SK-N-SH (cell line): ENCODE measurements around the gene ADAP1. TPM values are rescaled to one million over a fixed set of nuclear protein-coding genes. Genes with fewer than 3 reads are reported as not detected.
A peak's percentile ranks its signal among the peaks of the same experiment; 100 is the strongest.

Experiments
- CTCF ChIA-PET: fragments of 300-600, 350-600 bp; formaldehyde crosslinking; extraction: SDS; loops from one replicate; lab custom pipeline; 2021; lab: Yijun Ruan, JAX
- POLR2A ChIA-PET: fragments of 350-600 bp; sonication (Branson Sonifier 250); formaldehyde crosslinking; extraction: SDS; loops from one replicate; lab custom pipeline; 2020; ENCODE audit warnings: antibody characterized with exemption, inconsistent platforms; lab: Yijun Ruan, JAX
- DNase-seq: peaks from one replicate; pipeline ENCODE4 v3.0.0; 2012
- H2AFZ ChIP-seq: fragments of 200-600 bp; sonication (generic); 2 replicates; pipeline ENCODE4 v1.8.1; 2016; ENCODE audit warnings: antibody characterized with exemption, mild to moderate bottlenecking, low read depth
- H3F3A ChIP-seq: fragments of 200-600 bp; sonication (generic); replicated peaks from 2 replicates; pipeline ENCODE3; 2016; ENCODE audit warnings: antibody characterized with exemption, mild to moderate bottlenecking; ENCODE audit not compliant: insufficient read depth
- H3K27ac ChIP-seq, 2 experiments: fragments of 200-500 bp in 1 of 2; fragments of 200-600 bp in 1 of 2; sonication (Bioruptor generic) in 1 of 2; sonication (generic), shearing (Covaris generic) in 1 of 2; 2 replicates each; pipeline versions ENCODE4 v1.5.1 to v1.6.1; 2014 to 2016; ENCODE audit warnings: low read depth in 2 of 2, inconsistent platforms in 1 of 2, low read length in 1 of 2, mild to moderate bottlenecking in 1 of 2, mixed read lengths in 1 of 2
- H3K27me3 ChIP-seq: fragments of 200-600 bp; sonication (generic), shearing (Covaris generic); 2 replicates; pipeline ENCODE4 v1.6.1; 2016; ENCODE audit warnings: mixed run types; ENCODE audit not compliant: insufficient read depth
- H3K36me3 ChIP-seq, 2 experiments: fragments of 200-500 bp in 1 of 2; fragments of 200-600 bp in 1 of 2; sonication (Bioruptor generic) in 1 of 2; sonication (generic) in 1 of 2; replicated peaks in 1 of 2; 2 replicates each; pipeline versions ENCODE3 to v1.5.1; 2014 to 2016; ENCODE audit warnings: low read length in 1 of 2, mild to moderate bottlenecking in 1 of 2; ENCODE audit not compliant: insufficient read depth in 2 of 2, control insufficient read depth in 1 of 2
- H3K4me1 ChIP-seq, 2 experiments: fragments of 200-500 bp in 1 of 2; fragments of 200-600 bp in 1 of 2; sonication (Bioruptor generic) in 1 of 2; sonication (generic), shearing (Covaris generic) in 1 of 2; 2 replicates each; pipeline versions ENCODE4 v1.5.1 to v1.6.1; 2014 to 2016; ENCODE audit warnings: low read depth in 1 of 2, low read length in 1 of 2, mixed run types in 1 of 2; ENCODE audit not compliant: insufficient read depth in 2 of 2, control insufficient read depth in 1 of 2
- H3K4me2 ChIP-seq: fragments of 200-600 bp; sonication (generic), shearing (Covaris generic); 2 replicates; pipeline ENCODE4 v1.6.1; 2017; ENCODE audit warnings: mixed run types
- H3K4me3 ChIP-seq, 2 experiments: fragments of 200-500 bp in 1 of 2; fragments of 200-600 bp in 1 of 2; sonication (Bioruptor generic) in 1 of 2; sonication (generic), shearing (Covaris generic) in 1 of 2; 2 replicates each; pipeline versions ENCODE4 v1.5.1 to v1.8.1; 2014 to 2016; ENCODE audit warnings: low read depth in 2 of 2, inconsistent platforms in 1 of 2, low read length in 1 of 2, mild to moderate bottlenecking in 1 of 2, mixed read lengths in 1 of 2, moderate library complexity in 1 of 2
- H3K79me2 ChIP-seq: fragments of 200-600 bp; sonication (generic); 2 replicates; pipeline ENCODE4 v1.8.1; 2017; ENCODE audit warnings: mild to moderate bottlenecking; ENCODE audit not compliant: insufficient read depth
- H3K9ac ChIP-seq: fragments of 200-600 bp; sonication (generic); 2 replicates; pipeline ENCODE4 v1.6.1; 2017; ENCODE audit warnings: mixed run types
- H3K9me2 ChIP-seq: fragments of 200-600 bp; sonication (generic); 2 replicates; pipeline ENCODE4 v1.6.1; 2017; ENCODE audit warnings: mixed run types
- H3K9me3 ChIP-seq: fragments of 200-600 bp; sonication (generic); 2 replicates; pipeline ENCODE4 v1.6.1; 2017; ENCODE audit warnings: mixed run types, mild to moderate bottlenecking, moderate library complexity
- H4K20me1 ChIP-seq: fragments of 200-600 bp; sonication (generic); 2 replicates; pipeline ENCODE4 v1.6.1; 2017; ENCODE audit warnings: mild to moderate bottlenecking, mixed run types; ENCODE audit not compliant: insufficient read depth
- ELF1 ChIP-seq: IDR thresholded peaks from 2 replicates; pipeline ENCODE4 v1.4.0; 2012
- FOSL2 ChIP-seq: IDR thresholded peaks from 2 replicates; pipeline ENCODE4 v1.4.0; 2012; ENCODE audit warnings: low read depth, mild to moderate bottlenecking, moderate library complexity, borderline replicate concordance
- FOXM1 ChIP-seq: IDR thresholded peaks from 2 replicates; pipeline ENCODE4 v1.4.0; 2012; ENCODE audit warnings: low read depth, mild to moderate bottlenecking
- GABPA ChIP-seq: IDR thresholded peaks from 2 replicates; pipeline ENCODE4 v1.4.0; 2012; ENCODE audit warnings: low read depth, mild to moderate bottlenecking
- GATA2 ChIP-seq: sonication (generic); formaldehyde crosslinking; IDR thresholded peaks from 2 replicates; pipeline ENCODE4 v1.5.0; 2020; ENCODE audit warnings: mild to moderate bottlenecking, missing genetic modification reagents
- IRF3 ChIP-seq: fragments of 150-350 bp; IDR thresholded peaks from 2 replicates; pipeline ENCODE4 v1.6.1; 2016; ENCODE audit warnings: mild to moderate bottlenecking, low read depth, low read length
- MAX ChIP-seq: IDR thresholded peaks from 2 replicates; pipeline ENCODE4 v1.4.0; 2012; ENCODE audit warnings: low read depth
- MEF2A ChIP-seq: IDR thresholded peaks from 2 replicates; pipeline ENCODE4 v1.4.0; 2012; ENCODE audit warnings: low read depth, borderline replicate concordance
- MXI1 ChIP-seq: IDR thresholded peaks from 2 replicates; pipeline ENCODE4 v1.6.1; 2012; ENCODE audit warnings: mild to moderate bottlenecking, low read depth, low read length, improper control_type of control experiment
- NFIC ChIP-seq: IDR thresholded peaks from 2 replicates; pipeline ENCODE4 v1.4.0; 2012; ENCODE audit warnings: borderline replicate concordance
- NRF1 ChIP-seq: IDR thresholded peaks from 2 replicates; pipeline ENCODE4 v1.6.1; 2012; ENCODE audit warnings: low read depth, mild to moderate bottlenecking, low read length
- PBX3 ChIP-seq: IDR thresholded peaks from 2 replicates; pipeline ENCODE4; 2012
- SIN3A ChIP-seq: IDR thresholded peaks from 2 replicates; pipeline ENCODE4 v1.6.1; 2012; ENCODE audit warnings: low read depth, mild to moderate bottlenecking, low read length, moderate library complexity, borderline replicate concordance
- SMC3 ChIP-seq: IDR thresholded peaks from 2 replicates; pipeline ENCODE4 v1.6.1; 2012; ENCODE audit warnings: low read depth, low read length, improper control_type of control experiment
- USF1 ChIP-seq: IDR thresholded peaks from 2 replicates; pipeline ENCODE4 v1.4.0; 2012; ENCODE audit warnings: low read depth, borderline replicate concordance
- WGBS: methylation state at CpG from one replicate; pipeline ENCODE4 v1.1.6; 2017; ENCODE audit warnings: low lambda C conversion rate; 5-methylcytosine and 5-hydroxymethylcytosine counted together
- polyA plus RNA-seq, 3 experiments: library from polyadenylated mRNA; depleted of rRNA; stranded (reverse); fragments of >200 nt; gene quantifications; 2 replicates each; pipeline ENCODE4 v1.2.3, GENCODE V29; 2012

Gene ADAP1
- polyA plus RNA-seq, 1 of the 3 experiments (the other 2 are of a cell fraction) = 3.2 TPM

- Histone ChIP-seq H3K27ac (no peak overlapping the region), H3F3A (peaks cover 9% of the 10 kb centered on the region), H3K79me2 (no peaks in the 10 kb centered on the region), H4K20me1 (no peaks in the 10 kb centered on the region), H3K9ac (no peak overlapping the region), H3K4me2 (no peak overlapping the region), H3K36me3 (peaks cover 0 to 43% of the 10 kb centered on the region in 2 experiments), H2AFZ (no peak overlapping the region), H3K9me2 (no peaks in the 10 kb centered on the region), H3K4me3 (no peak overlapping the region), H3K27me3 (no peaks in the 10 kb centered on the region), H3K4me1 (peaks cover 4 to 17% of the 10 kb centered on the region in 2 experiments; a peak in 2 of 4 replicates), H3K9me3 (no peaks in the 10 kb centered on the region)
- ChIA-PET POLR2A (no interaction called here), CTCF (interaction anchor here (0.7 to 3.6 kb wide), 4 partner anchors 11 to 576 kb away, joined by 3 to 15 read pairs (median 6); no protein-coding TSS in a partner anchor)
- no peak for DNase-seq
- TF ChIP-seq FOSL2 (no peak), NRF1 (no peak), SMC3 (no peak), PBX3 (no peak), SIN3A (no peak), IRF3 (no peak), MAX (no peak), ELF1 (no peak), USF1 (no peak), FOXM1 (no peak)
- 88% methylated on average over 5 of the region's 18 CpGs for WGBS
Observed at GRCh38 chr7:898460-898854, 56.0 kb downstream of the ADAP1 start.

- no peak overlapping the region for H3K4me2 ChIP-seq
- DNase-seq = peak; percentile 85
- H3K36me3 ChIP-seq = peaks cover 0 to 43% of the 10 kb centered on the region in 2 experiments
- ChIA-PET CTCF (interaction anchor here (0.9 to 1.0 kb wide), 4 partner anchors 10 to 575 kb away, joined by 3 to 4 read pairs (median 3); no protein-coding TSS in a partner anchor), POLR2A (interaction anchor here (0.7 kb wide), 1 partner anchor 12 kb away, joined by 3 read pairs; no protein-coding TSS in a partner anchor)
- no peaks in the 10 kb centered on the region for H3K9me3 ChIP-seq
- H3K4me1 ChIP-seq = peaks cover 4 to 17% of the 10 kb centered on the region in 2 experiments; a peak in 2 of 4 replicates
- no peaks in the 10 kb centered on the region for H3K27me3 ChIP-seq
- H3K4me3 ChIP-seq = no peak overlapping the region
- H4K20me1 ChIP-seq = no peaks in the 10 kb centered on the region
- peaks cover 9% of the 10 kb centered on the region for H3F3A ChIP-seq
- no peaks in the 10 kb centered on the region for H3K9me2 ChIP-seq
- no peak overlapping the region for H3K27ac ChIP-seq
- TF ChIP-seq MEF2A = no peak
- TF ChIP-seq MXI1 = peak; percentile 87
- TF ChIP-seq PBX3 = no peak
- no peak for TF ChIP-seq GATA2 (CRISPR knock-in tag)
- peak; percentile 18; the same call in 1 of the 2 replicates for TF ChIP-seq NFIC
- TF ChIP-seq ELF1 = no peak
- TF ChIP-seq GABPA = no peak
- H2AFZ ChIP-seq = no peak overlapping the region
- no peaks in the 10 kb centered on the region for H3K79me2 ChIP-seq
- 79% methylated on average over 17 of the region's 27 CpGs for WGBS
- H3K9ac ChIP-seq = no peak overlapping the region
Observed at GRCh38 chr7:897771-898376, 56.6 kb downstream of the ADAP1 start.
